ENCODE measurements around the gene SPDYE3.
"Not testable (repeated sequence)": the region's sequence is repeated elsewhere in the genome, so short reads cannot be mapped to it uniquely, and the experiment has no call there.

SPDYE3 gene

GRCh38 chr7:100341286-100341685 is 33.8 kb downstream of the SPDYE3 start:
- H3K4me1 ChIP-seq (ENCODE audit: insufficient read depth, insufficient read length); DNase-seq (ENCODE audit: low read depth, low spot score); H3K9ac ChIP-seq (ENCODE audit: insufficient read length, low read depth); H3K4me3 ChIP-seq (ENCODE audit: insufficient read length, low read depth); H3K9me3 ChIP-seq (ENCODE audit: insufficient read depth, low read length); H3K27me3 ChIP-seq (ENCODE audit: insufficient read depth, insufficient read length): not testable (repeated sequence)
- H3K36me3 ChIP-seq (ENCODE audit: insufficient read depth, insufficient read length, low read length), result peaks cover 27% of the 10 kb centered on the region

- Histone ChIP-seq H3K27me3 (ENCODE audit: insufficient read depth, insufficient read length) (no peaks in the 10 kb centered on the region), H3K9ac (ENCODE audit: insufficient read length, low read depth) (no peak overlapping the region), H3K36me3 (ENCODE audit: insufficient read depth, insufficient read length, low read length) (peaks cover 38% of the 10 kb centered on the region), H3K4me1 (ENCODE audit: insufficient read depth, insufficient read length) (peaks cover 2% of the 10 kb centered on the region), H3K9me3 (ENCODE audit: insufficient read depth, low read length) (no peaks in the 10 kb centered on the region), H3K4me3 (ENCODE audit: insufficient read length, low read depth) (no peak overlapping the region)
- no peak for TF ChIP-seq ZNF274 (IDR thresholded peaks at IDR 0.05; ENCODE audit: low read depth, low read length)
- TF ChIP-seq SUZ12 (IDR thresholded peaks at IDR 0.05; ENCODE audit: extremely low read depth, insufficient read depth, insufficient read length), result no peak
- no peak for TF ChIP-seq YY1 (IDR thresholded peaks at IDR 0.05; ENCODE audit: insufficient read depth, insufficient read length)
- DNase-seq (ENCODE audit: low read depth, low spot score), result no peak
These were observed 35.3 kb downstream of the SPDYE3 start for GRCh38 chr7:100342765-100343164.

- not testable (repeated sequence) for H3K9me3 ChIP-seq (ENCODE audit: insufficient read depth, low read length); H3K27me3 ChIP-seq (ENCODE audit: insufficient read depth, insufficient read length); H3K9ac ChIP-seq (ENCODE audit: insufficient read length, low read depth); DNase-seq (ENCODE audit: low read depth, low spot score); H3K4me1 ChIP-seq (ENCODE audit: insufficient read depth, insufficient read length); H3K4me3 ChIP-seq (ENCODE audit: insufficient read length, low read depth)
- peaks cover 44% of the 10 kb centered on the region for H3K36me3 ChIP-seq (ENCODE audit: insufficient read depth, insufficient read length, low read length)
These were observed 36.6 kb downstream of the SPDYE3 start for GRCh38 chr7:100344124-100344559.

GRCh38 chr7:100344560-100345287 is 37.2 kb downstream of the SPDYE3 start:
- H3K4me3 ChIP-seq (ENCODE audit: insufficient read length, low read depth); DNase-seq (ENCODE audit: low read depth, low spot score); H3K9me3 ChIP-seq (ENCODE audit: insufficient read depth, low read length); H3K27me3 ChIP-seq (ENCODE audit: insufficient read depth, insufficient read length); H3K9ac ChIP-seq (ENCODE audit: insufficient read length, low read depth); H3K4me1 ChIP-seq (ENCODE audit: insufficient read depth, insufficient read length): not testable (repeated sequence)
- H3K36me3 ChIP-seq (ENCODE audit: insufficient read depth, insufficient read length, low read length), result peaks cover 49% of the 10 kb centered on the region

- DNase-seq (ENCODE audit: low read depth, low spot score), result not testable (repeated sequence)
- peaks cover 54% of the 10 kb centered on the region for H3K36me3 ChIP-seq (ENCODE audit: insufficient read depth, insufficient read length, low read length)
These were observed 37.8 kb downstream of the SPDYE3 start for GRCh38 chr7:100345288-100345672.

GRCh38 chr7:100346921-100347320 is 39.4 kb downstream of the SPDYE3 start:
- H3K4me1 ChIP-seq (ENCODE audit: insufficient read depth, insufficient read length), result peaks cover 6% of the 10 kb centered on the region
- no peak overlapping the region for H3K4me3 ChIP-seq (ENCODE audit: insufficient read length, low read depth)
- no peak overlapping the region for H3K9ac ChIP-seq (ENCODE audit: insufficient read length, low read depth)
- TF ChIP-seq ZNF274 (IDR thresholded peaks at IDR 0.05; ENCODE audit: low read depth, low read length) (no peak), YY1 (IDR thresholded peaks at IDR 0.05; ENCODE audit: insufficient read depth, insufficient read length) (no peak), SUZ12 (IDR thresholded peaks at IDR 0.05; ENCODE audit: extremely low read depth, insufficient read depth, insufficient read length) (no peak)
- DNase-seq (ENCODE audit: low read depth, low spot score), result no peak
- no peaks in the 10 kb centered on the region for H3K27me3 ChIP-seq (ENCODE audit: insufficient read depth, insufficient read length)
- no peaks in the 10 kb centered on the region for H3K9me3 ChIP-seq (ENCODE audit: insufficient read depth, low read length)
- H3K36me3 ChIP-seq (ENCODE audit: insufficient read depth, insufficient read length, low read length), result peaks cover 61% of the 10 kb centered on the region

More at GRCh38 chr7:100345288-100345672, 37.8 kb downstream of the SPDYE3 start:
- not testable (repeated sequence) for H3K27me3 ChIP-seq (ENCODE audit: insufficient read depth, insufficient read length); H3K9me3 ChIP-seq (ENCODE audit: insufficient read depth, low read length); H3K4me3 ChIP-seq (ENCODE audit: insufficient read length, low read depth); H3K4me1 ChIP-seq (ENCODE audit: insufficient read depth, insufficient read length); H3K9ac ChIP-seq (ENCODE audit: insufficient read length, low read depth)

- no peak for DNase-seq (ENCODE audit: low read depth, low spot score)
- H3K27me3 ChIP-seq (ENCODE audit: insufficient read depth, insufficient read length), result no peaks in the 10 kb centered on the region
- H3K36me3 ChIP-seq (ENCODE audit: insufficient read depth, insufficient read length, low read length), result peaks cover 70% of the 10 kb centered on the region
- no peaks in the 10 kb centered on the region for H3K9me3 ChIP-seq (ENCODE audit: insufficient read depth, low read length)
- TF ChIP-seq SUZ12 (IDR thresholded peaks at IDR 0.05; ENCODE audit: extremely low read depth, insufficient read depth, insufficient read length) (no peak), YY1 (IDR thresholded peaks at IDR 0.05; ENCODE audit: insufficient read depth, insufficient read length) (no peak)
- no peak overlapping the region for H3K4me3 ChIP-seq (ENCODE audit: insufficient read length, low read depth)
- H3K4me1 ChIP-seq (ENCODE audit: insufficient read depth, insufficient read length), result peaks cover 4% of the 10 kb centered on the region
- H3K9ac ChIP-seq (ENCODE audit: insufficient read length, low read depth), result no peak overlapping the region
These were observed 41.3 kb downstream of the SPDYE3 start for GRCh38 chr7:100348805-100349204.

- H3K36me3 ChIP-seq (ENCODE audit: insufficient read depth, insufficient read length, low read length), result peaks cover 79% of the 10 kb centered on the region
- no peaks in the 10 kb centered on the region for H3K27me3 ChIP-seq (ENCODE audit: insufficient read depth, insufficient read length)
- H3K4me1 ChIP-seq (ENCODE audit: insufficient read depth, insufficient read length), result peaks cover 4% of the 10 kb centered on the region
- TF ChIP-seq SUZ12 (IDR thresholded peaks at IDR 0.05; ENCODE audit: extremely low read depth, insufficient read depth, insufficient read length), result no peak
- no peak for TF ChIP-seq YY1 (IDR thresholded peaks at IDR 0.05; ENCODE audit: insufficient read depth, insufficient read length)
- no peak for TF ChIP-seq ZNF274 (IDR thresholded peaks at IDR 0.05; ENCODE audit: low read depth, low read length)
- H3K4me3 ChIP-seq (ENCODE audit: insufficient read length, low read depth), result no peak overlapping the region
- no peak for DNase-seq (ENCODE audit: low read depth, low spot score)
- no peak overlapping the region for H3K9ac ChIP-seq (ENCODE audit: insufficient read length, low read depth)
- H3K9me3 ChIP-seq (ENCODE audit: insufficient read depth, low read length), result no peaks in the 10 kb centered on the region
These were observed 42.3 kb downstream of the SPDYE3 start for GRCh38 chr7:100349757-100350156.
